Spleen (tissue), 11 donors: ENCODE results near the gene GPC3. TPM values are rescaled to one million over a fixed set of nuclear protein-coding genes. Genes with fewer than 3 reads are reported as not detected.

ENCODE experiments used
- DNase-seq: peaks from one replicate; pipeline ENCODE4 v3.0.0-alpha.2; 2020
- H3K27ac ChIP-seq, 8 donors: fragments of 200-600 bp; sonication (generic) in 7 of 8; 1 replicate in 4 of 8; 2 replicates in 4 of 8; pipeline versions ENCODE4 v1.5.0 to v1.8.0; 2016 to 2021; ENCODE audit warnings: inconsistent platforms in 4 of 8, mild to moderate bottlenecking in 4 of 8, moderate library complexity in 1 of 8
- H3K27me3 ChIP-seq, 7 donors: fragments of 200-600 bp; sonication (generic) in 6 of 7; replicated peaks in 1 of 7; 1 replicate in 4 of 7; 2 replicates in 3 of 7; pipeline versions ENCODE4 v1.5.0 to v1.8.0; 2016 to 2021; ENCODE audit warnings: inconsistent platforms in 3 of 7, mild to moderate bottlenecking in 1 of 7
- H3K36me3 ChIP-seq, 6 donors: fragments of 200-600 bp; sonication (generic) in 5 of 6; 1 replicate in 4 of 6; 2 replicates in 2 of 6; pipeline versions ENCODE4 v1.5.0 to v1.8.0; 2016 to 2021; ENCODE audit warnings: inconsistent platforms in 2 of 6
- H3K4me1 ChIP-seq, 6 donors: fragments of 200-600 bp; sonication (generic) in 5 of 6; 1 replicate in 3 of 6; 2 replicates in 3 of 6; pipeline versions ENCODE4 v1.5.0 to v1.8.0; 2016 to 2021; ENCODE audit warnings: inconsistent platforms in 3 of 6
- H3K4me3 ChIP-seq, 8 donors: fragments of 200-600 bp; sonication (generic) in 7 of 8; 1 replicate in 4 of 8; 2 replicates in 4 of 8; pipeline versions ENCODE4 v1.5.0 to v1.8.0; 2016 to 2021; ENCODE audit warnings: inconsistent platforms in 4 of 8, mild to moderate bottlenecking in 4 of 8, moderate library complexity in 2 of 8
- H3K9me3 ChIP-seq, 8 donors: fragments of 200-600 bp; sonication (generic) in 7 of 8; 1 replicate in 4 of 8; 2 replicates in 4 of 8; pipeline versions ENCODE4 v1.5.0 to v1.8.0; 2016 to 2021; ENCODE audit warnings: inconsistent platforms in 4 of 8
- POLR2A ChIP-seq, 3 donors: fragments of 450-650 bp; IDR thresholded peaks; one replicate each; pipeline ENCODE4 v1.5.1; 2017; ENCODE audit warnings: antibody characterized with exemption in 3 of 3, mild to moderate bottlenecking in 1 of 3
- POLR2AphosphoS5 ChIP-seq, 3 donors: sonication (generic); formaldehyde crosslinking; IDR thresholded peaks; one replicate each; pipeline ENCODE4 v1.5.1; 2017; ENCODE audit warnings: antibody characterized with exemption in 3 of 3
- WGBS, 5 donors: extraction: QIAGEN DNeasy Blood & Tissue Kit in 3 of 5; methylation state at CpG; one replicate each; pipeline versions ENCODE4 v1.1.5 to v1.1.7; 2013 to 2018; 5-methylcytosine and 5-hydroxymethylcytosine counted together
- intact Hi-C: fragments of 100-400 bp; cut with DNase I; formaldehyde crosslinking; loops from one replicate; pipeline ENCODE4 v1.15.0; 2023; ENCODE audit warnings: low total_unique reads
- polyA plus RNA-seq, 3 donors: library from polyadenylated mRNA; stranded (reverse); fragments of 200-250 nt; gene quantifications; one replicate each; pipeline ENCODE4 v1.2.1, GENCODE V29; 2013
- total RNA-seq, 7 donors: library from RNA; depleted of rRNA in 3 of 7; stranded (reverse); fragments of >200 nt in 3 of 7; fragmentation: NEBNext Ultra II Directional in 4 of 7; extraction: Animal tissue kit (Norgen Biotek cat#: 25700) in 4 of 7; gene quantifications; one replicate each; pipeline versions ENCODE4 v1.1.0 to v1.2.1, GENCODE V29; 2016 to 2021
- TF ChIP-seq, protein P1 (sequence below), 11 experiments: fragments of 200-600 bp in 7 of 11; fragments of 450-650 bp in 4 of 11; sonication (generic) in 4 of 11; IDR thresholded peaks in 8 of 11; conservative IDR thresholded peaks in 3 of 11; 1 replicate in 7 of 11; 2 replicates in 4 of 11; pipeline versions ENCODE4 v1.4.0 to v1.8.0; 2016 to 2021; ENCODE audit warnings: antibody characterized with exemption in 11 of 11, inconsistent platforms in 4 of 11, mild to moderate bottlenecking in 1 of 11
- donor health status: healthy with polysubstance abuse.
- donor health status: DM: no; HTN: no; CAD: no; lungs with moderate emphysema.
- donor health status: DM: no; HTN: no; CAD: no.
- donor health status: Bipolar disorder and iron deficiency.
- donor health status: healthy.
- donor health status: DM: no; HTN: no; CAD: no.
- donor health status: DM: yes; HTN: yes; CAD: no.

GPC3 gene
- total and polyA plus RNA-seq, 10 donors: 0.41 to 3.3 (median 1.5) TPM

DNA sequence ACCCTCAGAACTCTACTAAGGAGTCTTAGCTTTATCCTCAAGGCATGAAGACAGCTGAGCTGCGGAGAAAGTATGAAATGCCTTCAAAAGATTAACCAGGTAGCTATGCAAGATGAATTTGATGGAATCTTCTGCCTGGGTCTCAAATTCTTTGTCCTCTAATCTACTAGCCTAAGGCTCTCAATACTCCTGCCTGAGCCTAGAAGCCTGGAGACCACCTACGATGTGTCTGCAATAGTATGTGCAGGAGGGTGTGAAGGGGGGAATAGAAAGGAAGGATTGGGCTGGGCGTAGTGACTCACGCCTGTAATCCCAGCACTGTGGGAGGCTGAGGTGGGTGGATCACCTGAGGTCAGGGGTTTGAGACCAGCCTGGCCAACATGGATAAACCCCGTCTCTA lies 391.9 kb downstream of the GPC3 start:
- Histone ChIP-seq H3K27ac (no peak overlapping the region), H3K36me3 (no peaks in the 10 kb centered on the region), H3K4me3 (no peak overlapping the region), H3K4me1 (no peaks in the 10 kb centered on the region), H3K9me3 (no peaks in the 10 kb centered on the region), H3K27me3 (no peaks in the 10 kb centered on the region)
- intact Hi-C loops: no loop called here
- WGBS, 5 donors: 85 to 97% (median 91%) methylated on average over 5 of the region's 5 CpGs
- TF ChIP-seq POLR2A (IDR thresholded peaks at IDR 0.05) (no peak), POLR2AphosphoS5 (IDR thresholded peaks at IDR 0.05) (no peak)
- TF ChIP-seq, protein P1, sequence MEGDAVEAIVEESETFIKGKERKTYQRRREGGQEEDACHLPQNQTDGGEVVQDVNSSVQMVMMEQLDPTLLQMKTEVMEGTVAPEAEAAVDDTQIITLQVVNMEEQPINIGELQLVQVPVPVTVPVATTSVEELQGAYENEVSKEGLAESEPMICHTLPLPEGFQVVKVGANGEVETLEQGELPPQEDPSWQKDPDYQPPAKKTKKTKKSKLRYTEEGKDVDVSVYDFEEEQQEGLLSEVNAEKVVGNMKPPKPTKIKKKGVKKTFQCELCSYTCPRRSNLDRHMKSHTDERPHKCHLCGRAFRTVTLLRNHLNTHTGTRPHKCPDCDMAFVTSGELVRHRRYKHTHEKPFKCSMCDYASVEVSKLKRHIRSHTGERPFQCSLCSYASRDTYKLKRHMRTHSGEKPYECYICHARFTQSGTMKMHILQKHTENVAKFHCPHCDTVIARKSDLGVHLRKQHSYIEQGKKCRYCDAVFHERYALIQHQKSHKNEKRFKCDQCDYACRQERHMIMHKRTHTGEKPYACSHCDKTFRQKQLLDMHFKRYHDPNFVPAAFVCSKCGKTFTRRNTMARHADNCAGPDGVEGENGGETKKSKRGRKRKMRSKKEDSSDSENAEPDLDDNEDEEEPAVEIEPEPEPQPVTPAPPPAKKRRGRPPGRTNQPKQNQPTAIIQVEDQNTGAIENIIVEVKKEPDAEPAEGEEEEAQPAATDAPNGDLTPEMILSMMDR (IDR thresholded peaks at IDR 0.05 in 8 of 11, conservative IDR thresholded peaks at IDR 0.05 in 3 of 11): no peak
- no peak for DNase-seq

GRCh38 chrX:133590703-133591505 lies 394.5 kb downstream of the GPC3 start:
- TF ChIP-seq, protein P1 (IDR thresholded peaks at IDR 0.05 in 8 of 11, conservative IDR thresholded peaks at IDR 0.05 in 3 of 11): no peak
- TF ChIP-seq POLR2AphosphoS5 (IDR thresholded peaks at IDR 0.05) (no peak), POLR2A (IDR thresholded peaks at IDR 0.05) (no peak)

GRCh38 chrX:133588827-133589226 lies 396.6 kb downstream of the GPC3 start:
- Histone ChIP-seq H3K9me3 (no peaks in the 10 kb centered on the region), H3K4me3 (no peak overlapping the region), H3K27ac (no peak overlapping the region), H3K36me3 (no peaks in the 10 kb centered on the region), H3K4me1 (no peaks in the 10 kb centered on the region), H3K27me3 (no peaks in the 10 kb centered on the region)
- 47 to 90% (median 75%) methylated on average over 1 of the region's 1 CpG for WGBS, 5 donors
- intact Hi-C loops: no loop called here
- TF ChIP-seq POLR2AphosphoS5 (IDR thresholded peaks at IDR 0.05) (no peak), POLR2A (IDR thresholded peaks at IDR 0.05) (no peak)
- TF ChIP-seq, protein P1 (IDR thresholded peaks at IDR 0.05 in 8 of 11, conservative IDR thresholded peaks at IDR 0.05 in 3 of 11): no peak
- no peak for DNase-seq

More at GRCh38 chrX:133590703-133591505, 394.5 kb downstream of the GPC3 start:
- no peaks in the 10 kb centered on the region for H3K27me3 ChIP-seq
- no peak for DNase-seq
- H3K4me3 ChIP-seq: no peak overlapping the region
- no peak overlapping the region for H3K27ac ChIP-seq
- H3K4me1 ChIP-seq: no peaks in the 10 kb centered on the region
- no peaks in the 10 kb centered on the region for H3K9me3 ChIP-seq
- intact Hi-C loops: no loop called here
- 74 to 94% (median 87%) methylated on average over 7 of the region's 7 CpGs for WGBS, 5 donors
- H3K36me3 ChIP-seq: no peaks in the 10 kb centered on the region

DNA sequence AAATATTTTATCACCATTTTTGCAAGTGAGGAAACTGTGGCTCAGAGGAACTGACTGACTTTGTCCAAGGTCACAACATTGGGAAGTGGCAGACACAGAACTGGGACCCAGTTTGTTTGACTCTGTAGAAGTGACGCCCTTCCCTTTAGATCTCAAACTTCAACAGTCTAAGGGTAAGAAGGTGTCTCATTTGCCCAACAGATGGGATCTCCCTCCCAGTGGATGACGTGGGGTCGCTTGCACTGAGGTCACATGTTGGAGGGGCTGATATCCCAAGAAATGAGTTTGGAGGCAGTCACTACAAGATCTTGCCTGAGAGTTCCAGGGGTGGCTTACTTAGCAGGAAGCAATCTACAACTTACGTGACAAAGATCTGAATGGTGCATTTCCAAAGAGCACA lies 397.6 kb downstream of the GPC3 start:
- no peak for DNase-seq
- H3K27ac ChIP-seq: no peak overlapping the region
- WGBS, 5 donors: 44 to 87% (median 75%) methylated on average over 4 of the region's 4 CpGs
- no peaks in the 10 kb centered on the region for H3K36me3 ChIP-seq
- TF ChIP-seq POLR2A (IDR thresholded peaks at IDR 0.05) (no peak), POLR2AphosphoS5 (IDR thresholded peaks at IDR 0.05) (no peak)
- TF ChIP-seq, protein P1 (IDR thresholded peaks at IDR 0.05 in 8 of 11, conservative IDR thresholded peaks at IDR 0.05 in 3 of 11): no peak
- H3K4me3 ChIP-seq: no peak overlapping the region
- H3K4me1 ChIP-seq: no peaks in the 10 kb centered on the region
- no peaks in the 10 kb centered on the region for H3K9me3 ChIP-seq
- H3K27me3 ChIP-seq: no peaks in the 10 kb centered on the region
- intact Hi-C loops: no loop called here
